H1 (cell line): ENCODE data around the gene HMGCS2. TPM values are rescaled to one million over a fixed set of nuclear protein-coding genes. Genes with fewer than 3 reads are reported as not detected.

ENCODE experiments used
- KDM4A ChIP-seq: IDR thresholded peaks from one replicate; pipeline ENCODE4 v1.7.1; 2012; ENCODE audit warnings: low read depth, mild to moderate bottlenecking, moderate library complexity, low read length, inconsistent platforms; ENCODE audit not compliant: severe bottlenecking
- polyA plus RNA-seq, 7 experiments: library from polyadenylated mRNA; depleted of rRNA in 3 of 7; stranded (reverse) in 5 of 7; unstranded in 2 of 7; fragments of >200 nt in 5 of 7; fragments of 200-250 nt in 2 of 7; gene quantifications; 1 replicate in 5 of 7; 2 replicates in 1 of 7; 4 replicates in 1 of 7; pipeline versions ENCODE4 v1.2.1 to v1.2.3, GENCODE V29; 2011 to 2013; ENCODE audit warnings: missing spikeins in 2 of 7, mixed read lengths in 2 of 7
- total RNA-seq: library from RNA; stranded (reverse); fragmentation: NEBNext Ultra II Directional; extraction: Animal tissue kit (Norgen Biotek cat#: 25700); gene quantifications from 2 replicates; pipeline ENCODE4 v1.2.1, GENCODE V29; 2021

Gene HMGCS2
- total and polyA plus RNA-seq, 2 of the 8 experiments (the other 6 are each of a cell fraction or from before 2014, with no cell fraction given): not detected

DNA sequence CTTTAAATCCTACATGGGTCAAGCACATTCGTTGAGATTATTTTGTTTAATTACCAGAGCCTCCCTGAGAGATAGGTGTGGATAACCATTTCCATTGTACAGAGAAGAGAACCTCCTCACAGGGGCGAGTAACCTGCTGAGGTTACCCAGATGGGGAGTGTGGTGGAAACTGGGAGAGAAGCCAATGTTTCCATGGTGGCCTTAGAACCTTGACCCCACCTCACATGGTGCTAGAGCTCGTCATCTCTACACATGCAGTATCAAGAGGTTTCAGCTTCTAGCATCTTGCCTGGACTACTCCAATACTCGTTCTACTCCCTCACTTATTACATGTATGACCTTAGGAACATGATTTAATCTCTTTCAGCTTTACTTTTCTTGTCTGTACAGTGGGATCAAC is 37.8 kb upstream of the HMGCS2 start (continued):
- no peak for TF ChIP-seq KDM4A
- TF ChIP-seq, all 59 proteins: peak for 0
